Measurements from ENCODE around the gene DGKH. TPM values are rescaled to one million over a fixed set of nuclear protein-coding genes. Genes with fewer than 3 reads are reported as not detected.

DGKH gene
- total RNA-seq, 4 donors from 2014 or later, result 18.6 to 32.5 (median 19.6) TPM

GRCh38 chr13:42054798-42055499 is 6.5 kb downstream of the DGKH start:
- ATAC-seq, result no peak

GRCh38 chr13:42055500-42056085 is 7.1 kb downstream of the DGKH start:
- WGBS, 2 donors (ENCODE audit: low coverage in 1 of 2), result 54 to 72% methylated on average over 5 to 6 of the region's 6 CpGs
- H3K27me3 ChIP-seq, result no peaks in the 10 kb centered on the region
- H3K36me3 ChIP-seq, result peaks cover 0 to 5% of the 10 kb centered on the region in 2 donors
- H3K9me3 ChIP-seq, result peaks cover 0 to 5% (median 0%) of the 10 kb centered on the region in 3 donors
- no peak for TF ChIP-seq POLR2A (IDR thresholded peaks at IDR 0.05)
- ATAC-seq, result no peak
- peaks cover 0 to 41% (median 0%) of the 10 kb centered on the region in 3 donors for H3K4me1 ChIP-seq
- H3K4me3 ChIP-seq, result peak overlapping the region in 1 of 2 donors; percentile 7
- H3K27ac ChIP-seq, result peak overlapping the region in 2 of 4 donors; percentile 29 to 46

More at GRCh38 chr13:42054798-42055499, 6.5 kb downstream of the DGKH start:
- no peaks in the 10 kb centered on the region for H3K27me3 ChIP-seq
- no peak overlapping the region for H3K4me3 ChIP-seq
- H3K9me3 ChIP-seq, result peaks cover 0 to 5% (median 0%) of the 10 kb centered on the region in 3 donors
- peaks cover 0 to 5% of the 10 kb centered on the region in 2 donors for H3K36me3 ChIP-seq
- 53 to 85% methylated on average over 5 of the region's 5 CpGs for WGBS, 2 donors (ENCODE audit: low coverage in 1 of 2)
- TF ChIP-seq, protein P1, sequence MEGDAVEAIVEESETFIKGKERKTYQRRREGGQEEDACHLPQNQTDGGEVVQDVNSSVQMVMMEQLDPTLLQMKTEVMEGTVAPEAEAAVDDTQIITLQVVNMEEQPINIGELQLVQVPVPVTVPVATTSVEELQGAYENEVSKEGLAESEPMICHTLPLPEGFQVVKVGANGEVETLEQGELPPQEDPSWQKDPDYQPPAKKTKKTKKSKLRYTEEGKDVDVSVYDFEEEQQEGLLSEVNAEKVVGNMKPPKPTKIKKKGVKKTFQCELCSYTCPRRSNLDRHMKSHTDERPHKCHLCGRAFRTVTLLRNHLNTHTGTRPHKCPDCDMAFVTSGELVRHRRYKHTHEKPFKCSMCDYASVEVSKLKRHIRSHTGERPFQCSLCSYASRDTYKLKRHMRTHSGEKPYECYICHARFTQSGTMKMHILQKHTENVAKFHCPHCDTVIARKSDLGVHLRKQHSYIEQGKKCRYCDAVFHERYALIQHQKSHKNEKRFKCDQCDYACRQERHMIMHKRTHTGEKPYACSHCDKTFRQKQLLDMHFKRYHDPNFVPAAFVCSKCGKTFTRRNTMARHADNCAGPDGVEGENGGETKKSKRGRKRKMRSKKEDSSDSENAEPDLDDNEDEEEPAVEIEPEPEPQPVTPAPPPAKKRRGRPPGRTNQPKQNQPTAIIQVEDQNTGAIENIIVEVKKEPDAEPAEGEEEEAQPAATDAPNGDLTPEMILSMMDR (IDR thresholded peaks at IDR 0.05), result no peak
- TF ChIP-seq POLR2AphosphoS5 (IDR thresholded peaks at IDR 0.05) (no peak), POLR2A (IDR thresholded peaks at IDR 0.05) (no peak), EP300 (IDR thresholded peaks at IDR 0.05) (no peak)
- H3K4me1 ChIP-seq, result peaks cover 0 to 47% (median 0%) of the 10 kb centered on the region in 3 donors
- peak overlapping the region in 2 of 4 donors; percentile 29 to 46 for H3K27ac ChIP-seq

DNA sequence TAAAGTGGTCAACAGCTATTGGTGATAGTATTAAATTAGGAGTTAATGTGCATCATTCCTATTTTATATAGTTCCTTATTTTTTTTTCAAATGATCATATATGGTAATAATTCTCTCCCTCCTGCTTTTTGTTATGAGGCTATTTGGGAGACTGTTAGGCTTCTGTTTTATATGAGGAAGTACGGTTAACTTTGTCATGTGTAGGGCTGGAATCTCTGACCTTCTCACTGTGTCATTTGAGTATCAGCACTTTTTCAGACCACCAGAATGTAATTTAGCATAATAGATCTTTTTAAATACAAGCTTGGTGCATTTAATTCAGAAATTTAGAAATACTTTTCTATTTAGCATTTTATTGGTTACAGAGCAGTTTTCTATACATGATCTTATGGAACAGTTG is 7.7 kb downstream of the DGKH start:
- Histone ChIP-seq H3K27me3 (no peaks in the 10 kb centered on the region), H3K9me3 (peaks cover 0 to 5% (median 0%) of the 10 kb centered on the region in 3 donors), H3K27ac (peak overlapping the region in 1 of 4 donors; percentile 46), H3K4me3 (peak overlapping the region in 1 of 2 donors; percentile 7), H3K36me3 (peaks cover 0 to 5% of the 10 kb centered on the region in 2 donors), H3K4me1 (peaks cover 0 to 39% (median 0%) of the 10 kb centered on the region in 3 donors)
- WGBS, 2 donors (ENCODE audit: low coverage in 1 of 2), result 35 to 73% methylated on average over 1 of the region's 1 CpG
- TF ChIP-seq EP300 (IDR thresholded peaks at IDR 0.05) (no peak), POLR2A (IDR thresholded peaks at IDR 0.05) (no peak), POLR2AphosphoS5 (IDR thresholded peaks at IDR 0.05) (no peak)
- TF ChIP-seq, protein P1 (IDR thresholded peaks at IDR 0.05), result no peak
- ATAC-seq, result no peak

DNA sequence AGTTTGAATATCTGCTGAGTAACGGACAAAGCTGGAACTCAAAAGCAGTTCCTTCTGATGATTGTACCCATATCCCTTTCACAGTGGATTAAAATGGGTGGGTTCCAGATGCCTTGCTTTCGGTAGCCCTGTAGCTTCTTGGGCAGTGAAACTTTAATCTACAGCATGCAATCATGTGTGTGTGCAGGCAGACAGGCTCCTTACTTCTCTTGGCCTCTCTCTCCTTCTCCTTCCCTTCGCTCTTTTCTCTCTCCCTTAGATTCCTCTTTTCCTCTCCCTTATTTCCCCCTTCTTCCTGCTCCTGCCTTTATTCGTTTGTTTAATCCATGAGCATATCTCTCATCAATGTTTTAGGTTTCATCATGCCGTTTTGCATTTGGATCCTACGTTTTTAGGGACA is 8.1 kb downstream of the DGKH start:
- WGBS, 2 donors (ENCODE audit: low coverage in 1 of 2), result 51 to 70% methylated on average over 5 to 6 of the region's 6 CpGs
- Histone ChIP-seq H3K4me3 (no peak overlapping the region), H3K27ac (peak overlapping the region in 1 of 4 donors; percentile 46)

GRCh38 chr13:42057918-42058530 is 9.6 kb downstream of the DGKH start:
- ATAC-seq, result no peak
- TF ChIP-seq POLR2A (IDR thresholded peaks at IDR 0.05) (no peak), EP300 (IDR thresholded peaks at IDR 0.05) (no peak)
- Histone ChIP-seq H3K36me3 (peaks cover 0 to 5% of the 10 kb centered on the region in 2 donors), H3K4me1 (peaks cover 0 to 31% (median 0%) of the 10 kb centered on the region in 3 donors), H3K27ac (no peak overlapping the region), H3K4me3 (no peak overlapping the region), H3K27me3 (no peaks in the 10 kb centered on the region), H3K9me3 (peaks cover 0 to 5% (median 0%) of the 10 kb centered on the region in 3 donors)
- WGBS, 2 donors (ENCODE audit: low coverage in 1 of 2), result 92 to 100% methylated on average over 2 of the region's 2 CpGs

More for the DNA sequence above, 8.1 kb downstream of the DGKH start:
- Histone ChIP-seq H3K4me1 (peaks cover 0 to 39% (median 0%) of the 10 kb centered on the region in 3 donors), H3K9me3 (peaks cover 0 to 5% (median 0%) of the 10 kb centered on the region in 3 donors), H3K36me3 (peaks cover 0 to 5% of the 10 kb centered on the region in 2 donors), H3K27me3 (no peaks in the 10 kb centered on the region)
- TF ChIP-seq POLR2A (IDR thresholded peaks at IDR 0.05) (no peak), POLR2AphosphoS5 (IDR thresholded peaks at IDR 0.05) (no peak), EP300 (IDR thresholded peaks at IDR 0.05) (no peak)
- TF ChIP-seq, protein P1 (IDR thresholded peaks at IDR 0.05), result no peak
- ATAC-seq, result no peak

All from gastroesophageal sphincter (tissue), 4 donors.